Suprapubic skin (tissue), 4 donors: ENCODE results near the gene PPP2R5C.

Source experiments
- EP300 ChIP-seq: sonication (generic); formaldehyde crosslinking; IDR thresholded peaks from one replicate; pipeline ENCODE4 v1.6.1; 2017; ENCODE audit warnings: antibody characterized with exemption
- POLR2A ChIP-seq, 2 donors: fragments of 450-650 bp; IDR thresholded peaks; one replicate each; pipeline ENCODE4 v1.6.1; 2017; ENCODE audit warnings: antibody characterized with exemption in 2 of 2, mild to moderate bottlenecking in 2 of 2, moderate library complexity in 2 of 2
- POLR2AphosphoS5 ChIP-seq, 3 donors: sonication (generic); formaldehyde crosslinking; IDR thresholded peaks; one replicate each; pipeline ENCODE4 v1.6.1; 2017; ENCODE audit warnings: antibody characterized with exemption in 3 of 3
- TF ChIP-seq, protein P1 (sequence below), 2 donors: fragments of 200-600 bp in 1 of 2; fragments of 450-650 bp in 1 of 2; sonication (generic) in 1 of 2; IDR thresholded peaks; one replicate each; pipeline ENCODE4 v1.5.1; 2016 to 2019; ENCODE audit warnings: antibody characterized with exemption in 2 of 2, mild to moderate bottlenecking in 1 of 2, moderate library complexity in 1 of 2

DNA sequence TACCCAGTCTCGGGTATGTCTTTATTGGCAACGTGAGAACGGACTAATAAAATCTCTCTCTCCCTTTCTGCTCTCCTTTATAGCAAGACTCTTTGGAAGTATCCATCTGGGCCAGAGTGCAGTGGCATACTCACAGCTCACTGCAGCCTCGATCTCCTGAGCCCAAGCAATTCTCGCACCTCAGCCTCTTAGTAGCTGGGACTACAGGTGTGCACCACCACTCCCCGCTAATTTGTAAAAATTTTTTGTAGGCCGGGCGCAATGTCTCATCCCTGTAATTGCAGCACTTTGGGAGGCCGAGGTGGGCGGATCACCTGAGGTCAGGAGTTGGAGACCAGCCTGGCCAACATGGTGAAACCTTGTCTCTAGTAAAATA lies 33.2 kb upstream of the PPP2R5C start:
- TF ChIP-seq, protein P1, sequence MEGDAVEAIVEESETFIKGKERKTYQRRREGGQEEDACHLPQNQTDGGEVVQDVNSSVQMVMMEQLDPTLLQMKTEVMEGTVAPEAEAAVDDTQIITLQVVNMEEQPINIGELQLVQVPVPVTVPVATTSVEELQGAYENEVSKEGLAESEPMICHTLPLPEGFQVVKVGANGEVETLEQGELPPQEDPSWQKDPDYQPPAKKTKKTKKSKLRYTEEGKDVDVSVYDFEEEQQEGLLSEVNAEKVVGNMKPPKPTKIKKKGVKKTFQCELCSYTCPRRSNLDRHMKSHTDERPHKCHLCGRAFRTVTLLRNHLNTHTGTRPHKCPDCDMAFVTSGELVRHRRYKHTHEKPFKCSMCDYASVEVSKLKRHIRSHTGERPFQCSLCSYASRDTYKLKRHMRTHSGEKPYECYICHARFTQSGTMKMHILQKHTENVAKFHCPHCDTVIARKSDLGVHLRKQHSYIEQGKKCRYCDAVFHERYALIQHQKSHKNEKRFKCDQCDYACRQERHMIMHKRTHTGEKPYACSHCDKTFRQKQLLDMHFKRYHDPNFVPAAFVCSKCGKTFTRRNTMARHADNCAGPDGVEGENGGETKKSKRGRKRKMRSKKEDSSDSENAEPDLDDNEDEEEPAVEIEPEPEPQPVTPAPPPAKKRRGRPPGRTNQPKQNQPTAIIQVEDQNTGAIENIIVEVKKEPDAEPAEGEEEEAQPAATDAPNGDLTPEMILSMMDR (IDR thresholded peaks at IDR 0.05), result no peak
- TF ChIP-seq POLR2A (IDR thresholded peaks at IDR 0.05) (no peak), EP300 (no peak), POLR2AphosphoS5 (IDR thresholded peaks at IDR 0.05) (no peak)
